PC-3 (cell line): ENCODE results near the gene AGPAT3.

Experiments used
- CTCF ChIP-seq: fragments of 300-600 bp; sonication (generic); conservative IDR thresholded peaks from 2 replicates; pipeline ENCODE4 v1.5.1; 2017; ENCODE audit warnings: antibody characterized with exemption, low read depth, mild to moderate bottlenecking, low read length
- EZH2phosphoT487 ChIP-seq: fragments of 300-600 bp; sonication (generic); IDR thresholded peaks from 2 replicates; pipeline ENCODE4 v1.6.1; 2018; ENCODE audit warnings: mild to moderate bottlenecking, antibody characterized with exemption, low read length, borderline replicate concordance

DNA sequence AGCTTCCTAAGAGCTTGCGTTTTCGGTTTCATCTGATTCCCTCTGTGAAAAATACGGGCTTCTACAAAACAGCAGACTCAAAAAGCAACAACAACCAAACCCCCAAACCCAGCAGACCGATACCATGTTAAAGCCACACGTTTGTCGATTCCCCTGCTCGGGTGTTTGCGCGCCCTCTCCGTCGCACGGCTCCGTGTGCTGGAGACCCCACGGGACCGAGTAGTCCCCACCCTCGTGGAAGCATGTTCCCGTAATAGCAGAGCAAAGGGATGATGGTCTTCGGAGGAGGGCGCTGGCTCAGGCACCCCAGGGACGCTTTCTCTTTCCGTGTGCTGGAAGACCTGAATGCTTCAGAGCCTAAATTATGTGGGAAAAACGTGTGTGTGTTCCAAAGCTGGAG, 42.7 kb downstream of the AGPAT3 start:
- TF ChIP-seq CTCF (no peak), EZH2phosphoT487 (no peak)
